Natural killer cell (primary cell): ENCODE results near the gene AK2. TPM values are rescaled to one million over a fixed set of nuclear protein-coding genes. Genes with fewer than 3 reads are reported as not detected.
A peak's percentile ranks its signal among the peaks of the same experiment; 100 is the strongest.

Experiments
- ATAC-seq, 3 donors: fragments of 150-1000 bp in 2 of 3; fragments of 200-7000 bp in 1 of 3; cut with Tn5 transposase; 1 replicate in 1 of 3; 2 replicates in 2 of 3; pipeline ENCODE4 v1.10.0; 2021; ENCODE audit warnings: mild to moderate bottlenecking in 2 of 3, moderate library complexity in 2 of 3
- DNase-seq, 2 donors: peaks; one replicate each; pipeline versions ENCODE4 v3.0.0 to v3.0.0-alpha.2; 2013 to 2021; ENCODE audit warnings: mixed read lengths in 1 of 2
- H3K27ac ChIP-seq: one replicate; pipeline ENCODE4 v1.5.1; 2013; ENCODE audit warnings: mild to moderate bottlenecking, low read length
- H3K27me3 ChIP-seq: one replicate; pipeline ENCODE4 v1.6.1; 2013; ENCODE audit warnings: low read length; ENCODE audit not compliant: control insufficient read depth, insufficient read depth
- H3K36me3 ChIP-seq: one replicate; pipeline ENCODE4 v1.6.1; 2013; ENCODE audit warnings: low read length; ENCODE audit not compliant: control insufficient read depth, insufficient read depth
- H3K4me1 ChIP-seq: one replicate; pipeline ENCODE4 v1.6.1; 2013; ENCODE audit warnings: low read length; ENCODE audit not compliant: control insufficient read depth, insufficient read depth
- H3K4me3 ChIP-seq: one replicate; pipeline ENCODE4 v1.5.1; 2013; ENCODE audit warnings: low read length
- H3K9me3 ChIP-seq: one replicate; pipeline ENCODE4 v1.6.1; 2013; ENCODE audit warnings: low read length; ENCODE audit not compliant: control insufficient read depth, insufficient read depth
- H3K27ac Mint-ChIP-seq, 2 donors: one replicate each; pipeline ENCODE4 v1.8.0; 2022; ENCODE audit warnings: mild to moderate bottlenecking in 2 of 2, mixed read lengths in 2 of 2, moderate library complexity in 1 of 2
- H3K27me3 Mint-ChIP-seq, 2 donors: one replicate each; pipeline ENCODE4 v1.8.0; 2022; ENCODE audit warnings: low read depth in 2 of 2, mixed read lengths in 2 of 2
- H3K36me3 Mint-ChIP-seq: one replicate; pipeline ENCODE4 v1.8.0; 2022; ENCODE audit warnings: mixed read lengths
- H3K4me1 Mint-ChIP-seq, 2 donors: one replicate each; pipeline ENCODE4 v1.8.0; 2022; ENCODE audit warnings: mixed read lengths in 2 of 2
- H3K4me3 Mint-ChIP-seq: one replicate; pipeline ENCODE4 v1.8.0; 2022; ENCODE audit warnings: mild to moderate bottlenecking, moderate library complexity, mixed read lengths
- H3K9me3 Mint-ChIP-seq, 2 donors: one replicate each; pipeline ENCODE4 v1.8.0; 2022; ENCODE audit warnings: mixed read lengths in 2 of 2
- CTCF ChIP-seq: fragments of 200-600 bp; IDR thresholded peaks from one replicate; pipeline ENCODE4 v1.8.0; 2022; ENCODE audit warnings: antibody characterized with exemption
- WGBS: methylation state at CpG from one replicate; pipeline ENCODE4 v1.1.7; 2013; ENCODE audit warnings: missing lambda C conversion rate; ENCODE audit not compliant: insufficient coverage; 5-methylcytosine and 5-hydroxymethylcytosine counted together
- intact Hi-C: fragments of 100-400 bp; cut with micrococcal nuclease; formaldehyde crosslinking; loops from one replicate; pipeline ENCODE4 v1.14.2; 2022
- total RNA-seq, 4 donors: library from RNA; stranded (reverse); fragments of 120-200 nt in 1 of 4; gene quantifications; one replicate each; pipeline versions ENCODE4 v1.2.3 to v1.2.4, GENCODE V29; 2013 to 2022

Gene AK2
- total RNA-seq, 3 donors from 2014 or later (not counting 1 experiment from before 2014, with no cell fraction given): 64.8 to 94.0 (median 67.1) TPM

- H3K27ac ChIP-seq: no peak overlapping the region
- H3K36me3 ChIP-seq: no peaks in the 10 kb centered on the region
- no peaks in the 10 kb centered on the region for H3K36me3 Mint-ChIP-seq
- peaks cover 5% of the 10 kb centered on the region in 2 donors for H3K27me3 Mint-ChIP-seq
- H3K4me1 ChIP-seq: peaks cover 20% of the 10 kb centered on the region
- H3K27me3 ChIP-seq: no peaks in the 10 kb centered on the region
- intact Hi-C loops: no loop called here
- DNase-seq (no peak), ATAC-seq (no peak)
- no CpG with 5 or more reads among the region's 1 CpG for WGBS
- H3K27ac Mint-ChIP-seq: no peak overlapping the region
- no peak overlapping the region for H3K4me3 ChIP-seq
- no peak for TF ChIP-seq CTCF
- no peaks in the 10 kb centered on the region for H3K9me3 Mint-ChIP-seq
- no peak overlapping the region for H3K4me3 Mint-ChIP-seq
- no peaks in the 10 kb centered on the region for H3K9me3 ChIP-seq
- peaks cover 23 to 29% of the 10 kb centered on the region in 2 donors for H3K4me1 Mint-ChIP-seq
Measured at GRCh38 chr1:33041026-33041425, 4.3 kb upstream of the AK2 start.

- H3K4me3 Mint-ChIP-seq: no peak overlapping the region
- no peak overlapping the region for H3K27ac Mint-ChIP-seq
- H3K36me3 ChIP-seq: no peaks in the 10 kb centered on the region
- no peaks in the 10 kb centered on the region for H3K27me3 ChIP-seq
- H3K9me3 Mint-ChIP-seq: no peaks in the 10 kb centered on the region
- intact Hi-C loops: no loop called here
- WGBS: 32% methylated on average over 8 of the region's 8 CpGs
- H3K4me1 Mint-ChIP-seq: peaks cover 21 to 25% of the 10 kb centered on the region in 2 donors
- no peak for DNase-seq
- no peak overlapping the region for H3K27ac ChIP-seq
- no peaks in the 10 kb centered on the region for H3K9me3 ChIP-seq
- no peak for TF ChIP-seq CTCF
- ATAC-seq: no peak
- peaks cover 18% of the 10 kb centered on the region for H3K4me1 ChIP-seq
- no peak overlapping the region for H3K4me3 ChIP-seq
- H3K36me3 Mint-ChIP-seq: no peaks in the 10 kb centered on the region
- H3K27me3 Mint-ChIP-seq: peaks cover 5% of the 10 kb centered on the region in 2 donors
Measured at GRCh38 chr1:33039840-33040239, 3.2 kb upstream of the AK2 start.

- Mint-ChIP-seq H3K27ac (peak overlapping the region; percentile 89 to 93), H3K4me1 (peaks cover 39 to 46% of the 10 kb centered on the region in 2 donors), H3K27me3 (no peaks in the 10 kb centered on the region), H3K9me3 (no peaks in the 10 kb centered on the region), H3K36me3 (no peaks in the 10 kb centered on the region), H3K4me3 (peak overlapping the region; percentile 95)
- peak overlapping the region; percentile 65 for H3K27ac ChIP-seq
- peak overlapping the region; percentile 73 for H3K4me3 ChIP-seq
- peaks cover 21% of the 10 kb centered on the region for H3K4me1 ChIP-seq
- 10% methylated on average over 5 of the region's 5 CpGs for WGBS
- DNase-seq: peak in 1 of 2 donors; percentile 30
- intact Hi-C loops: loop anchor here (2.0 kb wide), 1 partner anchor 45 kb away; the partner anchor contains the start of gene AZIN2
- peaks cover 8% of the 10 kb centered on the region for H3K36me3 ChIP-seq
- TF ChIP-seq CTCF: no peak
- H3K9me3 ChIP-seq: no peaks in the 10 kb centered on the region
- ATAC-seq: no peak
- no peaks in the 10 kb centered on the region for H3K27me3 ChIP-seq
Measured at GRCh38 chr1:33036051-33036525, 595 bp downstream of the AK2 start.
